Amygdala (tissue), 56 donors: ENCODE data around the gene UBAC2.
"Not testable (repeated sequence)": the region's sequence is repeated elsewhere in the genome, so short reads cannot be mapped to it uniquely, and the experiment has no call there.

Source experiments
- DNase-seq, 56 donors: peaks; one replicate each; lab custom pipeline; 2025; lab: John Stamatoyannopoulos, UW

The UBAC2 gene

GRCh38 chr13:99182439-99182838, 18.2 kb upstream of the UBAC2 start:
- no peak for DNase-seq

- no peak for DNase-seq
These were observed 15.0 kb upstream of the UBAC2 start for GRCh38 chr13:99185606-99186005.

- no peak for DNase-seq
These were observed 10.3 kb upstream of the UBAC2 start for GRCh38 chr13:99190147-99190985.

GRCh38 chr13:99191336-99191899, 9.2 kb upstream of the UBAC2 start:
- no peak for DNase-seq

GRCh38 chr13:99191900-99192399, 8.7 kb upstream of the UBAC2 start:
- no peak for DNase-seq

GRCh38 chr13:99192480-99192879, 8.2 kb upstream of the UBAC2 start:
- no peak for DNase-seq

- no peak for DNase-seq
These were observed 7.5 kb upstream of the UBAC2 start for GRCh38 chr13:99193152-99193551.

- no peak for DNase-seq
These were observed 4.1 kb upstream of the UBAC2 start for GRCh38 chr13:99196466-99197116.

- DNase-seq = no peak
These were observed 3.5 kb upstream of the UBAC2 start for GRCh38 chr13:99197117-99197651.

GRCh38 chr13:99199541-99200431, 868 bp upstream of the UBAC2 start:
- DNase-seq = peak in 6 of 56 donors; percentile 33 to 61 (median 50)

- no peak for DNase-seq
These were observed 3.2 kb downstream of the UBAC2 start for GRCh38 chr13:99203601-99204579.

- DNase-seq = no peak
These were observed 5.1 kb downstream of the UBAC2 start for GRCh38 chr13:99205621-99206220.

- no peak for DNase-seq
These were observed 5.6 kb downstream of the UBAC2 start for GRCh38 chr13:99206226-99206625.

- DNase-seq = no peak
These were observed 6.2 kb downstream of the UBAC2 start for GRCh38 chr13:99206873-99207272.

GRCh38 chr13:99207511-99207910, 6.9 kb downstream of the UBAC2 start:
- DNase-seq = no peak

- DNase-seq = no peak
These were observed 7.5 kb downstream of the UBAC2 start for GRCh38 chr13:99208185-99208584.

GRCh38 chr13:99208845-99209527, 8.3 kb downstream of the UBAC2 start:
- DNase-seq = no peak

GRCh38 chr13:99210627-99211026, 10.0 kb downstream of the UBAC2 start:
- not testable (repeated sequence) for DNase-seq
